GM19035 (cell line): ENCODE measurements around the gene PLAA.
"Not testable (repeated sequence)": the region's sequence is repeated elsewhere in the genome, so short reads cannot be mapped to it uniquely, and the experiment has no call there.

Experiments
- ATAC-seq: cut with Tn5 transposase; IDR thresholded peaks from one replicate; pipeline ENCODE4 v1.9.1; 2021; ENCODE audit not compliant: unreplicated experiment

Gene PLAA

DNA sequence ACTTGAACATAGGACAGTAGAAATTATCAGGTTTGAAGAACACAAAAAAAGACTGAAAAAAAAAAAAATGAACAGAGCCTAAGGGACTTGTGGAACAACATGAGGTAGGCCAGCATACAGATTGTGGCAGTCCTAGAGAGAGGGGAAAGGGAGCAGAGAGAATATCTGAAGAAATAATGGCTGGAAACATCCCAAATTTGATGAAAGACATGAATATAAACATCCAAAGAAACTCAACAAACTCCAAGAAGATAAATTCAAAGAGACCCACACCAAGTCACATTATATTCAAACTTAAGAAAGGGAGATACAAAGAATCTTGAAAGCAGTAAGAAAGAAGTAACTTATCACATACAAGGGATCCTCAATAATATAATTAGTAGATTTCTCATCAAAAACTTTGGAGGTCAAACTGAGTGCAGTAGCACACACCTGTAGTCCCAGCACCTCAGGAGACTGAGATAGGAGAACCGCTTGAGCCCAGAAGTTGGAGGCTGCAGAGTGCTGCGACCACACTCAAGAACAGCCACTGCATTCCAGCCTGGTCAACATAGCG is 9.1 kb downstream of the PLAA start:
- ATAC-seq = no peak

GRCh38 chr9:26935847-26936246 is 11.2 kb downstream of the PLAA start:
- ATAC-seq = no peak

DNA sequence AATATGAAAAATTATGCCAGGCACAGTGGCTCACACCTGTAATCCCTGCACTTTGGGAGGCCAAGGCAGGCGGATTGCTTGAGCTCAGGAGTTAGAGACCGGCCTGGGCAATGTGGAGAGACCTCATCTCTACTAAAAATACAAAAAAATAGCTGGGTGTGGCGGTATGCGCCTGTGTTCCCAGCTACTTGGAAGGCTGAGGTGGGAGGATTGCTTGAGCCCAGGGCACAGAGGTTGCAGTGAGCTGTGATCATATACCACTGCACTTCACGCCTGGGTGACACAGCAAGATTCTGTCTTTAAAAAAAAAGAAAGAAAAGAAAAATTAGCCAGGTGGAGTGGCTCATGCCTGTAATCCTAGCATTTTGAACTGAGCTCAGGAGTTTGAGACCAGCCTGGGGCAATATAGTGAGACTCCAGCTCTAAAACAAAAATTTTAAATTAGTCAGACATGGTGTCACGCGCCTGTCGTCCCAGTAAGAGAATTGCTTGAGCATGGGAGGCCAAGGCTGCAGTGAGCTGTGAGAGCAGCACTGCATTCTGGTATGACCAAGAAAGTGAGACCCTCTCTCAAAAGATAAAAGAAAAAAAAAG is 18.0 kb downstream of the PLAA start:
- ATAC-seq = no peak

DNA sequence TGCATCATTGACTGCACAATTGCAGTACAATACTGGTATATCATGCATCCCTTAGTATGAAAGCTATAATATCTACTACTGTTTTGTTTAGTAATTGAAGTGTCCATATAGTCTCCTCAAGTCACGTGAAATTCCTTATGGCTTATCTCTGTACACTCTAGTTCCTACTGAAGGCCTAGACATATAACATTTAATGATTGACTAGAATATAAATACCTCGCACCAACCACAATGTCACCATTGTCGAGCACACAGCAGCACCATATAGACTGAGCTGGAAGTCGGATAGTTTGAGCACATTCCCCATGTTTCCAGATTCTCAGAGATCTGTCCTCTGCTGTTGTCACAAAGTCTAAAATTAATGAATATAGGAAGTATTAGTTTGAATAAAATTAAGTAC is 21.4 kb downstream of the PLAA start:
- no peak for ATAC-seq

- ATAC-seq = no peak
Observed at GRCh38 chr9:26919698-26920097, 27.3 kb downstream of the PLAA start.

GRCh38 chr9:26913138-26913668 is 33.8 kb downstream of the PLAA start:
- ATAC-seq = no peak

GRCh38 chr9:26904671-26905070 is 42.4 kb downstream of the PLAA start:
- no peak for ATAC-seq

- ATAC-seq = no peak
Observed at GRCh38 chr9:26904070-26904469, 43.0 kb downstream of the PLAA start.

GRCh38 chr9:26893030-26893676 is 53.9 kb downstream of the PLAA start:
- ATAC-seq = no peak

DNA sequence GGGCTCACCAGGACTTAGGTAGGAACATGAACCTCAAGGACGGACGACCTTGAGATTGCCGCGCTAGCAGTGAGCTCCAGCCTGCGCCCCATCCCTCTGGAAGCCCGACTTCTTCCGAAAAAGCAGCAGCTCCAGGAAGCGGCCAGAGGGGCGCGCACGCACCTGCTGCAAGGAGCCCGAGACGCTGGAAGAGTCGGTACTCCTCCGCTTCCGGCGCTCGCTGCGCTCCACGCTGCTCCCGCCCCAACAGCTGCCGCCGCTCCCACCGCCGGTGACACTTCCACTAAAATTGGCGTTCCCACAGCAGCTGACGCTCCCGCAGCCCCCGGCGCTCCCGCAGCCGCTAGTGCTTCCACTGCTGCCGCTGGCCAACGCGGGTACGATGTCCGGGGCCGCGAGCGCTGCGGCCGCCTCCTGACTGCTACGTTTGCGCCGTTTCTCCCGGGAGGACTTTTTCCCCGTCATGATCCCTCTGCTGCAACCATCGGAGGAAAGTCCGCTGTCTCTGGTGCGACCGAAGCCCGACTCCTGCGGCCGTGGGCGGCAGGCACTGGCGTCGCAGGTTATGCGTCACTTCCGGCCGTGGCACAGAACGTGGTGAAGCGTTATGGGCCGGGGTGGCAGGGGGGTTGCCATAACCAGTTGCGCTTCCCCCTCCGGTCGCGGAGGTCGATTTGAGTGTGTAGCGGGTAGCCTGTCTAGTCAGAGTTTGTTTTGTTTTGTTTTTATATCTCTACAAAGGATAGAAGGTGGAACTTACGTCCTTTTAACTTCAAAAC is 54.6 kb downstream of the PLAA start, which contains the start of gene CAAP1:
Gene CAAP1 (minus strand): TSS at position 552 of the 779 bp plus-strand sequence. CDS start 87 bp downstream, at position 465.
- ATAC-seq = peak; percentile 93

- no peak for ATAC-seq
Observed at GRCh38 chr9:26891726-26892125, 55.3 kb downstream of the PLAA start.

DNA sequence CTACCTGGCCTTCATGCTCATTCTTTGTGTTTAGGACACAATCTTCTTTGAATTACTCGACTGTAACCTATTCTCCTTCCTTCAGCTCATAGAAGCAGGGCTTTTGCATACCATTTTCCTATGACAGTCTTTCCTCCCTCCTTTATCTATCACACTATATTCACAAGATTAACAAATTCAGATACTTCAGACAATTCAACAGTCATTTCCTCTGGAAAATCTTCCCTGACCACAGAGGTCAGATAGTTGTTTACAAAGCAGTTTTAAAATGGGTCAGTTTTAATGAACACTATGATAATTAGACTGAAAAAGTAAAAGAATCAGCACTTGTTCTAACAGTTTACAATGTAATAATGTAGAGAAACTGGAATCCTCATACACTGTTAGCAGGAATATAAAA is 58.8 kb downstream of the PLAA start:
- no peak for ATAC-seq

DNA sequence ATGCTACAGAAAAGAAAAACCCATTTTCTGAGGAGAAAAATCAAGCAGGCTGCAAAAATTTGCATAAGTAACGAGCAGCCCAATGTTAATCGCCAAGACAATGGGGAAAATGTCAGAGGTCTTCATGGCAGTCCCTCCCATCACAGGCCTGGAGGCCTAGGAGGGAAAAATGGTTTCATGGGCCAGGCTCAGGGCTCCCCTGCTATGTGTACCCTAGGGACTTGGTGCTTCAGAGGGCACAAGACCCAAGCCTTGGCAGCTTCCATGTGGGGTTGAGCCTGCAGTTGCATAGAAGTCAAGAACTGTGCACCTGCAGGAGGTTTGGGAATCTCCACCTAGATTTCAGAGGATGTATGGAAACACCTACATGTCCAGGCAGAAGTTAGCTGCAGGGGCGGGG is 64.9 kb downstream of the PLAA start:
- ATAC-seq = no peak

DNA sequence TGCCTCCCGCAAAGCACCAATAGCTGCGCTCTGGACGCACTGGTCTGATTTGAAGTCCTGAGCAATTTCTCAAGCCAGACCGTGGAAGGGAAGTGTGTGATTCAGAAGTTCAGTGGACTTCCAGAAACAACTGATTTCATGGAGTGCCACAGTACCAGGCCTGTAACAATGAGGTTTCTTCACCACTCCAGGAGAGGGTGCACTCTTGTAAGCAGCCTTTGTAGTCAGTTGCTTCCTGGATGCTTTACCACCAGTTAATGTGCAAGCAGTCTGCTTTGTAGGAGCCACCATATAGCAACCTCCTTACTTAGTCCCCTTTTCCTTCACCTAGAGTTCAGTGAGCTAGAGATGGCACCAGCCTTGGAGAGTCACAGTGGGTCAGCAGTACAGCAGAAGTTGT is 66.8 kb downstream of the PLAA start:
- ATAC-seq = no peak

GRCh38 chr9:26875155-26875554 is 71.9 kb downstream of the PLAA start:
- not testable (repeated sequence) for ATAC-seq

- no peak for ATAC-seq
Observed at GRCh38 chr9:26870292-26870691, 76.8 kb downstream of the PLAA start.

DNA sequence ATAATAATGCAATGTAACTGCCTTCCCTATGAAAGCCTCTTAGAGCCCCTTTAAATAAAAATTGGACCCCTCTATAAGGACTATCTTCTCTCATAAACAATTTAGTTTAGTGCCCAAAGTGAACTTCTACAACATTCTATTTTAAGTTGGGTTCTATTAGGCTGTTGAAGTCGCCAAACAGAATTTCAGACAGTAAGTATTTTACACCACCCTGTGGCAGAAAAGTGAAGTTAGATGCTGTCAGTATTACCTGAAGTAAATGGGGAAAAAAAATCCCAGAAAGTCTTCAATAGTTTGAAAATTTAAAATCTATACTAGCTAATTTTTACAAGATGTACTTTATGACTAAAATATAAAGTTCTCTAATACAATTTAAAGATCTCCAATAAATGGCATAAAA is 84.0 kb downstream of the PLAA start:
- ATAC-seq = peak; percentile 48

DNA sequence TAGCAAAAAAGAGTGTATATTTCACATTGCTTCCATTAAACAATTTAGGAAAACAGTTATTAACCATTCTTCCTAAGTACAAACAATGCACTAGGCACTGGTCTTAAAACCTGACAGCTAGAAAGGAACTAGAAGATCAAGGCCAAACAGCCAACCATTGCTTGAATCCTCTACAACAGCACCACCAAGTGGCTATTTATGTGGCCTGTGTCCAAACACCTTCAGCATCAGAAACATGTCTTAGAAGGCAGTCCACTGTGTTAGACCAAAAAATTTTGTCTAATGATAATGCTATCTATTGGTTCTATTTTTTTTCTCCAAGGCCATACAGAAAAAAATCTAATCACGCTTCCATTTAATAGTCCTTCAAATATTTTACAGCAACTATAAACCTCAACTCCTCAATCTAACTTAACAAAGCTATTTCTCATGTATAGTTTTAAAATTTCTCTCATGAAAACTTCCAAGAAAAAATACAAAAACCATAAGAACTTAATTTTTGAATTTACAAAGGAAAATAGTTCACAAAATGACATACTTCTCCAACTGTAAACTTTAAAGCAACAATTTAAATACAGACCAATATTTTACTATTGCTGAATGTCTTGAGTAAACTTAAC is 90.5 kb downstream of the PLAA start:
- peak; percentile 80 for ATAC-seq
